Testis (tissue), 3 donors: Measurements from ENCODE around the gene ELMO1. TPM values are rescaled to one million over a fixed set of nuclear protein-coding genes. Genes with fewer than 3 reads are reported as not detected.

Experiments
- DNase-seq: peaks from one replicate; pipeline ENCODE4 v3.0.0-alpha.2; 2019
- H3K27ac ChIP-seq, 2 donors: fragments of 200-600 bp; sonication (generic); one replicate each; pipeline ENCODE4 v1.5.1; 2019
- H3K27me3 ChIP-seq: fragments of 200-600 bp; sonication (generic); one replicate; pipeline ENCODE4 v1.5.1; 2019
- H3K36me3 ChIP-seq: fragments of 200-600 bp; sonication (generic); one replicate; pipeline ENCODE4 v1.5.1; 2017; ENCODE audit warnings: low read depth; ENCODE audit errors: missing control alignments
- H3K4me1 ChIP-seq: fragments of 200-600 bp; sonication (generic); one replicate; pipeline ENCODE4 v1.5.1; 2019
- H3K4me3 ChIP-seq, 2 donors: fragments of 200-600 bp; sonication (generic); one replicate each; pipeline ENCODE4 v1.5.1; 2017 to 2019
- H3K9me3 ChIP-seq: fragments of 200-600 bp; sonication (generic); one replicate; pipeline ENCODE4 v1.5.1; 2017
- POLR2A ChIP-seq: fragments of 450-650 bp; IDR thresholded peaks from one replicate; pipeline ENCODE4 v1.6.1; 2017; ENCODE audit warnings: antibody characterized with exemption, mild to moderate bottlenecking, moderate library complexity
- WGBS, 2 donors: methylation state at CpG; one replicate each; pipeline ENCODE4 v1.1.5; 2018; 5-methylcytosine and 5-hydroxymethylcytosine counted together
- intact Hi-C: fragments of 100-400 bp; cut with DNase I; formaldehyde crosslinking; loops from one replicate; pipeline ENCODE4 v1.15.1; 2023; ENCODE audit warnings: low total_unique reads
- polyA plus RNA-seq: library from polyadenylated mRNA; stranded (reverse); fragments of 350-450 nt; fragmentation: Illumina TruSeq; extraction: RNeasy Lipid Tissue Mini Kit (QIAGEN cat#74804); gene quantifications from one replicate; pipeline ENCODE4 v1.2.3, GENCODE V29; 2014; ENCODE audit warnings: low read depth, low replicate concordance; ENCODE audit not compliant: insufficient read depth
- total RNA-seq, 2 donors: library from RNA; depleted of rRNA; stranded (reverse); fragments of >200 nt; gene quantifications; one replicate each; pipeline ENCODE4 v1.2.3, GENCODE V29; 2016
- TF ChIP-seq, protein P1 (sequence below), 3 experiments: fragments of 450-650 bp in 2 of 3; fragments of 200-600 bp in 1 of 3; sonication (generic) in 1 of 3; IDR thresholded peaks; one replicate each; pipeline ENCODE4 v1.5.1; 2016 to 2019; ENCODE audit warnings: antibody characterized with exemption in 3 of 3, mild to moderate bottlenecking in 2 of 3, moderate library complexity in 1 of 3

ELMO1 gene
- total and polyA plus RNA-seq, 3 donors from 2014 or later = 12.9 to 47.2 (median 36.5) TPM

DNA sequence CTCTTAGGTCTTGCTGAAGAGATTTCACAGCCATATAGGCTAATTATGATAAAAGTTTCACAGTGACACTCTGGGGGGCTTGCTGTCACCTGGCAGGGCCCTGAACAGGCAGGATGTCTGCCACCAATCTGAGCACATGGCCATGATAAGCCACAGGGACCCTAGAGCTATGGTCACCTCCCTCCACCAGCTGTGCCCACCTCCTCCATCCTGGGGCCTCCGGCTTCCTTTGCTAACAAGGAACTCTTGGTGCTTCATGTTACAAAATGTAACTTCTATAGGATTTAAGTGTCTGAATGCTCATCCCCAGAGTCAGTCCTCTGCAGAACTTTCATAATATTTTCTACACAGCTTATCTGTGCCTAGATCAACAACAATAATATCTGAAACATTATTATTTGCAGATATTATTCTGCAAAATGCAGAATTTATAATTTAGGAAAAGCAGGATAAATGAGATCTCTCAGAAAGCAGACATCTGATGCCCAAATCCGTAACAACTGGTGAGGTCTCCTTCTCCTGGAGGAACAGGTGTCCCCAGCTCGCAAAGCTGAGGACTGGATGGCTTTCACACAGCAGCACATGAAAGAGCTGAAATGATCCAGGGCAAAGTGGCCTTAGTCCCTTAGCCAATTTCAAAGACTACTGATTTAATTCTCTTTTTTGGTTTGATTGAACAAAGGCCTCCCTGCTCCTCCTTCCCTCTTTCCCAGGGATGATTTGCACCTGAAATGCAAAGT is 437.3 kb downstream of the ELMO1 start:
- Histone ChIP-seq H3K4me3 (no peak overlapping the region), H3K9me3 (no peaks in the 10 kb centered on the region), H3K27me3 (no peaks in the 10 kb centered on the region), H3K27ac (no peak overlapping the region), H3K36me3 (no peaks in the 10 kb centered on the region), H3K4me1 (no peaks in the 10 kb centered on the region)
- 76 to 78% methylated on average over 3 of the region's 3 CpGs for WGBS, 2 donors
- DNase-seq = no peak
- intact Hi-C loops = no loop called here
- TF ChIP-seq, protein P1, sequence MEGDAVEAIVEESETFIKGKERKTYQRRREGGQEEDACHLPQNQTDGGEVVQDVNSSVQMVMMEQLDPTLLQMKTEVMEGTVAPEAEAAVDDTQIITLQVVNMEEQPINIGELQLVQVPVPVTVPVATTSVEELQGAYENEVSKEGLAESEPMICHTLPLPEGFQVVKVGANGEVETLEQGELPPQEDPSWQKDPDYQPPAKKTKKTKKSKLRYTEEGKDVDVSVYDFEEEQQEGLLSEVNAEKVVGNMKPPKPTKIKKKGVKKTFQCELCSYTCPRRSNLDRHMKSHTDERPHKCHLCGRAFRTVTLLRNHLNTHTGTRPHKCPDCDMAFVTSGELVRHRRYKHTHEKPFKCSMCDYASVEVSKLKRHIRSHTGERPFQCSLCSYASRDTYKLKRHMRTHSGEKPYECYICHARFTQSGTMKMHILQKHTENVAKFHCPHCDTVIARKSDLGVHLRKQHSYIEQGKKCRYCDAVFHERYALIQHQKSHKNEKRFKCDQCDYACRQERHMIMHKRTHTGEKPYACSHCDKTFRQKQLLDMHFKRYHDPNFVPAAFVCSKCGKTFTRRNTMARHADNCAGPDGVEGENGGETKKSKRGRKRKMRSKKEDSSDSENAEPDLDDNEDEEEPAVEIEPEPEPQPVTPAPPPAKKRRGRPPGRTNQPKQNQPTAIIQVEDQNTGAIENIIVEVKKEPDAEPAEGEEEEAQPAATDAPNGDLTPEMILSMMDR (IDR thresholded peaks at IDR 0.05) = no peak
- TF ChIP-seq POLR2A = no peak

DNA sequence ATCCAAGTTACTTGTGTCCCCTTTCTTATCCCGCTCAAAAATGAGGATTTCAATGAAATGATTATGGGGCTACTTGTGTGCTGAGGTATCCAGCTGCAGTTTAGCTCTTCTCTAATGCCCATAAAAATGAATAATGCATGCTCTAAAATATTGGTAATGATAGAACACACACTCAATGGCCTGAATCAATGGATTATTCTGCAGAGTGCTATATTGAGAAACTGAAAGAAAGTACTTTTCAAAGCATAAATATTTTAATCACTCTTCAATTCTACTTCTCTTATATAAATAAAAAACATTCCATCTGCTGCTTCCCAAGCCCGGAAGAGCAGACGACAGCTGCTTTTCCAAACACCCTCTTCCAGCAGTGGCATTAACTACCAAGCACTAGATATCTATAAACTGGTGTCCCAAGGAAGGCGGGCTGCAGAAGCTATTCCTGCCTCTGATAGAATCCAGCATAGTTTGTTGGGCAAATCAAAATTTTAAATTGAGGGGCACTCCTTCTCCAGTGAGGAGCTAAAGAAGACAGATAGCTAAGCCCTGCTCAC is 439.5 kb downstream of the ELMO1 start:
- Histone ChIP-seq H3K27ac (no peak overlapping the region), H3K36me3 (no peaks in the 10 kb centered on the region), H3K27me3 (no peaks in the 10 kb centered on the region), H3K9me3 (no peaks in the 10 kb centered on the region), H3K4me3 (no peak overlapping the region), H3K4me1 (no peaks in the 10 kb centered on the region)
- WGBS, 2 donors = 88 to 90% methylated on average over 4 of the region's 4 CpGs
- TF ChIP-seq, protein P1 (IDR thresholded peaks at IDR 0.05) = no peak
- no peak for TF ChIP-seq POLR2A
- no peak for DNase-seq
- intact Hi-C loops = no loop called here

DNA sequence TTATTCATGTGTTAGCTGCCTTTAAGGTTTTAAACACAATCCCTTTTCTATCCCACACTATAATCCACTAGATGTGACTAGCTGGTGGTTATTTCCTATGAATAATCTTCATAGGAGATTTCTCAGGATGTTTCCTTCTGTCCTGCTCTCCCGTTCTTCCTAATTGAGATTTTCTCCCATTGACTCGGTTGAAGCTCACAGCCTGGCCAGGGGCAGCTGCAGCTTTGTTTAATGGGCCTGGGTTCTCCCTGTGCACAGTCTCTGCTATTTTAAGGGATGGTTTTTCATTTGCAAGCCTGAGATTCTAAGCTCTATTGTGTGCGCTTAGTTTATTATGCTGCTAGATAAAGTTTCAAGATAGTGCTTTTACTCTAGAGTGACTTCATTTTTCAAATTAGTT is 441.0 kb downstream of the ELMO1 start:
- H3K27ac ChIP-seq = no peak overlapping the region
- no peak for DNase-seq
- 81 to 92% methylated on average over 3 of the region's 3 CpGs for WGBS, 2 donors

DNA sequence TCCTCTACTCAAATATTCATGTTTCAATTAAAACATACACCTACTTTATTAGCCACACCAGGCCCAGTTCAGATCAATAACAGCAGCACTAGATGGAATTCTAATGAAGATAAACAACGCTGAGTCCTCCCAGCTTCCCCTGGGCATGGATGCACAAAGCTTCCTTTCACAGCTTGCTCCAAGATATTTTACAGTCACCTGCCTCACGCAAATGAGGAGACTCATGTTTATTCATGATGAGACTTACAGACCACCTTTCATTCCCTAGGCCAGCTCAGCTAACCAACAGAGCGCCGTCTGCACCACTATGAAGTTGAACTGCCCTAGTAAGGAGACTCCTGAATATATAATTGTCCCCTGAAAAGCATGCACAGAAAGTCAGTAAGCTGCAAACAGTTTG is 441.4 kb downstream of the ELMO1 start:
- H3K27ac ChIP-seq = no peak overlapping the region
- H3K4me1 ChIP-seq = no peaks in the 10 kb centered on the region
- no peaks in the 10 kb centered on the region for H3K36me3 ChIP-seq
- H3K27me3 ChIP-seq = no peaks in the 10 kb centered on the region
- no peak overlapping the region for H3K4me3 ChIP-seq
- intact Hi-C loops = no loop called here
- 79 to 89% methylated on average over 4 of the region's 4 CpGs for WGBS, 2 donors
- no peak for DNase-seq
- no peaks in the 10 kb centered on the region for H3K9me3 ChIP-seq
- TF ChIP-seq POLR2A = no peak
- TF ChIP-seq, protein P1 (IDR thresholded peaks at IDR 0.05) = no peak

More for the DNA sequence above, 441.0 kb downstream of the ELMO1 start:
- no peaks in the 10 kb centered on the region for H3K27me3 ChIP-seq
- TF ChIP-seq, protein P1 (IDR thresholded peaks at IDR 0.05) = no peak
- TF ChIP-seq POLR2A = no peak
- H3K4me1 ChIP-seq = no peaks in the 10 kb centered on the region
- no peaks in the 10 kb centered on the region for H3K36me3 ChIP-seq
- H3K9me3 ChIP-seq = no peaks in the 10 kb centered on the region
- H3K4me3 ChIP-seq = no peak overlapping the region
- intact Hi-C loops = no loop called here

DNA sequence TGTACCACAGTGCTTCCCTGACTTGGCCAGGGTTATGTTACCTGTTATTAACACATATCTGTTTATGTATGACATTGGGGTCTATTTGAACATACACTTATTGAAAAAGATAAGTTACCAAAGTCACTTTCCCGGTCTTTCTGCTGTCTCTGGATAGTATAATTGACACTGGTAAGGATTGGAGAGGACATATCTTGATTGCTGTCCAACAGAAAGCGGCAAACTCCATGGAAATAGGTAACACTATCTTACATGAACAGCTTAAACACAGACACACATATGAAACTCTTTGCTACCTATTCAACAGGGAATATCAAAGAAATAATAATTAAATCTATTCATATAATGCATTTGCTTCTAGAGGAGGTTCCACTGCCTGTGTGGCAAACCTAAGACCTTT is 441.9 kb downstream of the ELMO1 start:
- WGBS, 2 donors = 90 to 94% methylated on average over 2 of the region's 2 CpGs
- intact Hi-C loops = no loop called here
- TF ChIP-seq POLR2A = no peak
- TF ChIP-seq, protein P1 (IDR thresholded peaks at IDR 0.05) = no peak

More for the DNA sequence above, 441.9 kb downstream of the ELMO1 start:
- H3K27me3 ChIP-seq = no peaks in the 10 kb centered on the region
- no peak overlapping the region for H3K27ac ChIP-seq
- no peaks in the 10 kb centered on the region for H3K9me3 ChIP-seq
- H3K4me1 ChIP-seq = no peaks in the 10 kb centered on the region
- DNase-seq = no peak
- H3K4me3 ChIP-seq = no peak overlapping the region
- H3K36me3 ChIP-seq = no peaks in the 10 kb centered on the region
